ENCODE measurements around the gene ANAPC5.
A peak's percentile ranks its signal among the peaks of the same experiment; 100 is the strongest.
"Not testable (repeated sequence)": the region's sequence is repeated elsewhere in the genome, so short reads cannot be mapped to it uniquely, and the experiment has no call there.

Gene ANAPC5

GRCh38 chr12:121351820-121352681 is at the start of gene ANAPC5:
Gene ANAPC5 (minus strand): TSS chr12:121352411. CDS start chr12:121352340, 71 bp downstream.
- peak within 1 kb of the TSS; percentile 44 for H3K27ac ChIP-seq (ENCODE audit: low read length)
- H3K9me3 ChIP-seq (ENCODE audit: insufficient read depth, low read depth, low read length) = no peaks in the 10 kb centered on the region
- peaks cover 6% of the 10 kb centered on the region; the same call in 1 of the 2 replicates for H3K4me1 ChIP-seq (ENCODE audit: insufficient read depth, low read length)
- peak within 1 kb of the TSS; percentile 94 for H3K9ac ChIP-seq (ENCODE audit: low read depth, low read length)
- H3K27me3 ChIP-seq (ENCODE audit: insufficient read depth, low read length) = no peaks in the 10 kb centered on the region
- H3K36me3 ChIP-seq (ENCODE audit: insufficient read depth, low read depth, low read length) = peaks cover 9% of the 10 kb centered on the region
- peak within 1 kb of the TSS; percentile 91 for H3K4me3 ChIP-seq (ENCODE audit: low read length)

GRCh38 chr12:121400332-121401139 is 48.3 kb upstream of the ANAPC5 start:
- Histone ChIP-seq H3K36me3 (ENCODE audit: insufficient read depth, low read depth, low read length) (peaks cover 20% of the 10 kb centered on the region), H3K9me3 (ENCODE audit: insufficient read depth, low read depth, low read length) (no peaks in the 10 kb centered on the region), H3K27me3 (ENCODE audit: insufficient read depth, low read length) (no peaks in the 10 kb centered on the region), H3K4me3 (ENCODE audit: low read length) (peak overlapping the region; percentile 87), H3K27ac (ENCODE audit: low read length) (peak overlapping the region; percentile 65), H3K4me1 (ENCODE audit: insufficient read depth, low read length) (peaks cover 8% of the 10 kb centered on the region; the same call in 1 of the 2 replicates), H3K9ac (ENCODE audit: low read depth, low read length) (peak overlapping the region; percentile 95)

- Histone ChIP-seq H3K4me3 (ENCODE audit: low read length) (peak within 1 kb of the TSS; percentile 87), H3K27me3 (ENCODE audit: insufficient read depth, low read length) (no peaks in the 10 kb centered on the region), H3K4me1 (ENCODE audit: insufficient read depth, low read length) (peaks cover 8% of the 10 kb centered on the region; the same call in 1 of the 2 replicates), H3K27ac (ENCODE audit: low read length) (peak within 1 kb of the TSS; percentile 65), H3K9ac (ENCODE audit: low read depth, low read length) (peak within 1 kb of the TSS; percentile 95), H3K9me3 (ENCODE audit: insufficient read depth, low read depth, low read length) (no peaks in the 10 kb centered on the region), H3K36me3 (ENCODE audit: insufficient read depth, low read depth, low read length) (peaks cover 13% of the 10 kb centered on the region)
These were observed 47.5 kb upstream of the ANAPC5 start, which contains the start of gene RNF34 for GRCh38 chr12:121399391-121400331. Gene RNF34 (plus strand): TSS chr12:121400118. CDS start chr12:121400213, 95 bp downstream.

GRCh38 chr12:121398355-121398754 is 46.1 kb upstream of the ANAPC5 start:
- Histone ChIP-seq H3K36me3 (ENCODE audit: insufficient read depth, low read depth, low read length) (peaks cover 2% of the 10 kb centered on the region; the same call in 1 of the 2 replicates), H3K4me1 (ENCODE audit: insufficient read depth, low read length) (peaks cover 8% of the 10 kb centered on the region; the same call in 1 of the 2 replicates), H3K27ac (ENCODE audit: low read length) (no peak overlapping the region), H3K9ac (ENCODE audit: low read depth, low read length) (peak overlapping the region; percentile 95; the same call in 1 of the 2 replicates), H3K27me3 (ENCODE audit: insufficient read depth, low read length) (no peaks in the 10 kb centered on the region), H3K9me3 (ENCODE audit: insufficient read depth, low read depth, low read length) (no peaks in the 10 kb centered on the region), H3K4me3 (ENCODE audit: low read length) (peak overlapping the region; percentile 87)

GRCh38 chr12:121397521-121397920 is 45.3 kb upstream of the ANAPC5 start:
- Histone ChIP-seq H3K9ac (ENCODE audit: low read depth, low read length) (no peak overlapping the region), H3K27me3 (ENCODE audit: insufficient read depth, low read length) (no peaks in the 10 kb centered on the region), H3K4me1 (ENCODE audit: insufficient read depth, low read length) (peaks cover 8% of the 10 kb centered on the region; the same call in 1 of the 2 replicates), H3K4me3 (ENCODE audit: low read length) (no peak overlapping the region), H3K36me3 (ENCODE audit: insufficient read depth, low read depth, low read length) (no peaks in the 10 kb centered on the region), H3K27ac (ENCODE audit: low read length) (no peak overlapping the region), H3K9me3 (ENCODE audit: insufficient read depth, low read depth, low read length) (no peaks in the 10 kb centered on the region)

- Histone ChIP-seq H3K4me1 (ENCODE audit: insufficient read depth, low read length) (no peaks in the 10 kb centered on the region), H3K9ac (ENCODE audit: low read depth, low read length) (no peak overlapping the region), H3K36me3 (ENCODE audit: insufficient read depth, low read depth, low read length) (no peaks in the 10 kb centered on the region), H3K9me3 (ENCODE audit: insufficient read depth, low read depth, low read length) (no peaks in the 10 kb centered on the region), H3K27ac (ENCODE audit: low read length) (no peak overlapping the region), H3K27me3 (ENCODE audit: insufficient read depth, low read length) (no peaks in the 10 kb centered on the region), H3K4me3 (ENCODE audit: low read length) (no peak overlapping the region)
These were observed 40.1 kb upstream of the ANAPC5 start for GRCh38 chr12:121392325-121392716.

- Histone ChIP-seq H3K36me3 (ENCODE audit: insufficient read depth, low read depth, low read length) (no peaks in the 10 kb centered on the region), H3K4me3 (ENCODE audit: low read length) (no peak overlapping the region), H3K4me1 (ENCODE audit: insufficient read depth, low read length) (no peaks in the 10 kb centered on the region), H3K27me3 (ENCODE audit: insufficient read depth, low read length) (no peaks in the 10 kb centered on the region), H3K9me3 (ENCODE audit: insufficient read depth, low read depth, low read length) (no peaks in the 10 kb centered on the region), H3K9ac (ENCODE audit: low read depth, low read length) (no peak overlapping the region), H3K27ac (ENCODE audit: low read length) (no peak overlapping the region)
These were observed 39.6 kb upstream of the ANAPC5 start for GRCh38 chr12:121391619-121392324.

GRCh38 chr12:121390856-121391255 is 38.6 kb upstream of the ANAPC5 start:
- H3K4me1 ChIP-seq (ENCODE audit: insufficient read depth, low read length) = no peaks in the 10 kb centered on the region
- no peak overlapping the region for H3K4me3 ChIP-seq (ENCODE audit: low read length)
- no peaks in the 10 kb centered on the region for H3K36me3 ChIP-seq (ENCODE audit: insufficient read depth, low read depth, low read length)
- no peaks in the 10 kb centered on the region for H3K9me3 ChIP-seq (ENCODE audit: insufficient read depth, low read depth, low read length)
- H3K27me3 ChIP-seq (ENCODE audit: insufficient read depth, low read length) = no peaks in the 10 kb centered on the region
- H3K27ac ChIP-seq (ENCODE audit: low read length) = no peak overlapping the region
- no peak overlapping the region for H3K9ac ChIP-seq (ENCODE audit: low read depth, low read length)

- H3K9ac ChIP-seq (ENCODE audit: low read depth, low read length) = no peak overlapping the region
- no peaks in the 10 kb centered on the region for H3K36me3 ChIP-seq (ENCODE audit: insufficient read depth, low read depth, low read length)
- H3K27ac ChIP-seq (ENCODE audit: low read length) = no peak overlapping the region
- H3K9me3 ChIP-seq (ENCODE audit: insufficient read depth, low read depth, low read length) = no peaks in the 10 kb centered on the region
- H3K4me1 ChIP-seq (ENCODE audit: insufficient read depth, low read length) = no peaks in the 10 kb centered on the region
- no peak overlapping the region for H3K4me3 ChIP-seq (ENCODE audit: low read length)
- no peaks in the 10 kb centered on the region for H3K27me3 ChIP-seq (ENCODE audit: insufficient read depth, low read length)
These were observed 36.3 kb upstream of the ANAPC5 start for GRCh38 chr12:121388421-121388981.

- H3K4me1 ChIP-seq (ENCODE audit: insufficient read depth, low read length); H3K36me3 ChIP-seq (ENCODE audit: insufficient read depth, low read depth, low read length); H3K27ac ChIP-seq (ENCODE audit: low read length); H3K9ac ChIP-seq (ENCODE audit: low read depth, low read length); H3K27me3 ChIP-seq (ENCODE audit: insufficient read depth, low read length); H3K9me3 ChIP-seq (ENCODE audit: insufficient read depth, low read depth, low read length); H3K4me3 ChIP-seq (ENCODE audit: low read length): not testable (repeated sequence)
These were observed 32.7 kb upstream of the ANAPC5 start for GRCh38 chr12:121384891-121385290.
